Activated CD8-positive, alpha-beta memory T cell treated with anti-CD3 and anti-CD28 coated beads, Interleukin-2, amount 50 U/mL, for 24 hours (primary cell): Measurements from ENCODE around the gene GRIP1.

Source experiments
- DNase-seq: peaks from one replicate; pipeline ENCODE4 v3.0.0-alpha.2; 2020; ENCODE audit errors: extremely low read depth

Gene GRIP1

GRCh38 chr12:66392266-66392915 lies 286.5 kb downstream of the GRIP1 start:
- DNase-seq: no peak

GRCh38 chr12:66388517-66388916 lies 290.4 kb downstream of the GRIP1 start:
- no peak for DNase-seq

- DNase-seq: no peak
These were observed 291.8 kb downstream of the GRIP1 start for GRCh38 chr12:66387117-66387516.

- no peak for DNase-seq
These were observed 297.9 kb downstream of the GRIP1 start for GRCh38 chr12:66380769-66381535.

GRCh38 chr12:66379616-66380015 lies 299.3 kb downstream of the GRIP1 start:
- no peak for DNase-seq

GRCh38 chr12:66375560-66375959 lies 303.3 kb downstream of the GRIP1 start:
- DNase-seq: no peak

GRCh38 chr12:66371982-66372381 lies 306.9 kb downstream of the GRIP1 start:
- no peak for DNase-seq

GRCh38 chr12:66367015-66367667 lies 311.7 kb downstream of the GRIP1 start:
- no peak for DNase-seq

GRCh38 chr12:66365718-66366490 lies 313.0 kb downstream of the GRIP1 start:
- DNase-seq: no peak

GRCh38 chr12:66361703-66362102 lies 317.2 kb downstream of the GRIP1 start:
- DNase-seq: no peak

GRCh38 chr12:66359300-66359699 lies 319.6 kb downstream of the GRIP1 start:
- no peak for DNase-seq

- no peak for DNase-seq
These were observed 324.6 kb downstream of the GRIP1 start for GRCh38 chr12:66354291-66354690.

GRCh38 chr12:66352899-66353298 lies 326.0 kb downstream of the GRIP1 start:
- no peak for DNase-seq

GRCh38 chr12:66352197-66352596 lies 326.7 kb downstream of the GRIP1 start:
- DNase-seq: no peak

- DNase-seq: no peak
These were observed 327.6 kb downstream of the GRIP1 start for GRCh38 chr12:66351301-66351700.

GRCh38 chr12:66345956-66346355 lies 332.9 kb downstream of the GRIP1 start:
- DNase-seq: no peak

GRCh38 chr12:66345212-66345611 lies 333.7 kb downstream of the GRIP1 start:
- DNase-seq: no peak

GRCh38 chr12:66341126-66341525 lies 337.8 kb downstream of the GRIP1 start:
- no peak for DNase-seq

- no peak for DNase-seq
These were observed 338.7 kb downstream of the GRIP1 start for GRCh38 chr12:66340131-66340530.

GRCh38 chr12:66337381-66338010 lies 341.4 kb downstream of the GRIP1 start:
- no peak for DNase-seq

GRCh38 chr12:66335746-66336145 lies 343.1 kb downstream of the GRIP1 start:
- no peak for DNase-seq

GRCh38 chr12:66331814-66332213 lies 347.1 kb downstream of the GRIP1 start:
- no peak for DNase-seq
